Stomach (tissue), 9 donors: ENCODE measurements around the gene KRT80. TPM values are rescaled to one million over a fixed set of nuclear protein-coding genes. Genes with fewer than 3 reads are reported as not detected.

Source experiments
- DNase-seq, 2 donors: peaks; one replicate each; pipeline versions ENCODE4 v3.0.0 to v3.0.0-alpha.2; 2013 to 2019
- H3K27ac ChIP-seq, 5 donors: fragments of 200-600 bp in 4 of 5; sonication (generic) in 4 of 5; one replicate each; pipeline ENCODE4 v1.5.1; 2013 to 2019; ENCODE audit warnings: mild to moderate bottlenecking in 1 of 5, moderate library complexity in 1 of 5
- H3K27me3 ChIP-seq, 3 donors: fragments of 200-600 bp; sonication (generic); one replicate each; pipeline ENCODE4 v1.5.1; 2017 to 2019; ENCODE audit warnings: mixed run types in 1 of 3
- H3K36me3 ChIP-seq, 4 donors: fragments of 200-600 bp; sonication (generic); 1 replicate in 3 of 4; 2 replicates in 1 of 4; pipeline ENCODE4 v1.5.1; 2016 to 2019
- H3K4me1 ChIP-seq, 4 donors: fragments of 200-600 bp; sonication (generic); one replicate each; pipeline ENCODE4 v1.5.1; 2016 to 2019
- H3K4me3 ChIP-seq, 4 donors: fragments of 200-600 bp; sonication (generic) in 3 of 4; one replicate each; pipeline ENCODE4 v1.5.1; 2016 to 2019; ENCODE audit warnings: mild to moderate bottlenecking in 1 of 4
- H3K9me3 ChIP-seq, 4 donors: fragments of 200-600 bp; sonication (generic); one replicate each; pipeline ENCODE4 v1.5.1; 2016 to 2019
- EP300 ChIP-seq: sonication (generic); formaldehyde crosslinking; IDR thresholded peaks from one replicate; pipeline ENCODE4 v1.6.1; 2017; ENCODE audit warnings: antibody characterized with exemption
- POLR2A ChIP-seq, 4 donors: fragments of 450-650 bp; IDR thresholded peaks; one replicate each; pipeline ENCODE4 v1.6.1; 2016; ENCODE audit warnings: antibody characterized with exemption in 4 of 4, control low read depth in 2 of 4, mild to moderate bottlenecking in 1 of 4, moderate library complexity in 1 of 4
- POLR2AphosphoS5 ChIP-seq, 3 donors: sonication (generic); formaldehyde crosslinking; IDR thresholded peaks; one replicate each; pipeline ENCODE4 v1.6.1; 2016; ENCODE audit warnings: antibody characterized with exemption in 3 of 3
- WGBS, 5 donors: extraction: QIAGEN DNeasy Blood & Tissue Kit in 3 of 5; methylation state at CpG; one replicate each; pipeline versions ENCODE4 v1.1.5 to v1.1.7; 2013 to 2018; 5-methylcytosine and 5-hydroxymethylcytosine counted together
- intact Hi-C: fragments of 100-400 bp; cut with DNase I; formaldehyde crosslinking; loops from one replicate; pipeline ENCODE4 v1.15.1; 2023; ENCODE audit warnings: low total_unique reads
- polyA plus RNA-seq, 3 donors: library from polyadenylated mRNA; stranded (reverse); fragments of 200-250 nt; gene quantifications; one replicate each; pipeline ENCODE4 v1.2.3, GENCODE V29; 2013
- total RNA-seq, 5 donors: library from RNA; depleted of rRNA; stranded (reverse); fragments of >200 nt; gene quantifications; one replicate each; pipeline versions ENCODE4 v1.1.0 to v1.2.3, GENCODE V29; 2014 to 2016
- TF ChIP-seq, protein P1 (sequence below), 7 experiments: fragments of 450-650 bp in 4 of 7; fragments of 200-600 bp in 3 of 7; sonication (generic) in 3 of 7; IDR thresholded peaks; one replicate each; pipeline ENCODE4 v1.5.1; 2016 to 2019; ENCODE audit warnings: antibody characterized with exemption in 7 of 7, control low read depth in 2 of 7, mild to moderate bottlenecking in 1 of 7
- donor health status: healthy with polysubstance abuse.
- donor health status: Bipolar disorder and iron deficiency.
- donor health status: healthy.

The KRT80 gene
- total and polyA plus RNA-seq, 8 donors, result 0.29 to 3.7 (median 0.45) TPM; not detected in 3

DNA sequence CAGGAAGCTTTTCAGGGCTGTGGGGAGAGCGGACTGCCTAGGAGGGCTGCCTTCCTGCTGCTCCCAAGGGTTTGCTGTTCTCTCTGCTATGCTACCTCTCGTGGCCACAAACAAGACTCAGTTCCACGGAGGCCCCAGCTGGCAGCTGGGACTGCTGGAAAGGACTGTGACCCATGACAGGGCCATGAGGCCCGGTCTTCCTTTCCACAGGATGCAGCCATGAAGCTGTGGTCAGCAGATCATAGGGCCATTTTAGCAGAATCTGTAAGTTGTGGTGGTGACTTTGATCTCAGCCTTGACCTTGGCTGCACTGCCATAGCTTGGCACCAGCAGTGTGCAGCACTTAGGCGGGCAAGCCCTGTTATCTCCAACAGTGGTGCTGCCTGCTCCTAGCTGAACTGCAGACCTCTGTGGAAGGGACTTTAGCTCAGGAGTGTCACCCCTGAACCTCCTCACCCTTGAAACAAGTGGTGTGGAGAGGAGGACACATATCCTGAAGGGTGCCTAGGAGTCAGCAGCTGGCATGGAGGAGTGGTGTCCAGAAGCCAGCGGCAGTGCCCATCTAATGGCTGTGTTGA lies 12.3 kb downstream of the KRT80 start:
- no peaks in the 10 kb centered on the region for H3K9me3 ChIP-seq
- H3K36me3 ChIP-seq, result no peaks in the 10 kb centered on the region
- intact Hi-C loops, result no loop called here
- WGBS, 5 donors, result 78 to 85% (median 83%) methylated on average over 4 to 6 of the region's 6 CpGs
- no peak overlapping the region for H3K4me3 ChIP-seq
- no peak for DNase-seq
- H3K27me3 ChIP-seq, result no peaks in the 10 kb centered on the region
- H3K27ac ChIP-seq, result peak overlapping the region in 1 of 5 donors; percentile 80
- TF ChIP-seq POLR2AphosphoS5 (IDR thresholded peaks at IDR 0.05), result no peak
- TF ChIP-seq, protein P1, sequence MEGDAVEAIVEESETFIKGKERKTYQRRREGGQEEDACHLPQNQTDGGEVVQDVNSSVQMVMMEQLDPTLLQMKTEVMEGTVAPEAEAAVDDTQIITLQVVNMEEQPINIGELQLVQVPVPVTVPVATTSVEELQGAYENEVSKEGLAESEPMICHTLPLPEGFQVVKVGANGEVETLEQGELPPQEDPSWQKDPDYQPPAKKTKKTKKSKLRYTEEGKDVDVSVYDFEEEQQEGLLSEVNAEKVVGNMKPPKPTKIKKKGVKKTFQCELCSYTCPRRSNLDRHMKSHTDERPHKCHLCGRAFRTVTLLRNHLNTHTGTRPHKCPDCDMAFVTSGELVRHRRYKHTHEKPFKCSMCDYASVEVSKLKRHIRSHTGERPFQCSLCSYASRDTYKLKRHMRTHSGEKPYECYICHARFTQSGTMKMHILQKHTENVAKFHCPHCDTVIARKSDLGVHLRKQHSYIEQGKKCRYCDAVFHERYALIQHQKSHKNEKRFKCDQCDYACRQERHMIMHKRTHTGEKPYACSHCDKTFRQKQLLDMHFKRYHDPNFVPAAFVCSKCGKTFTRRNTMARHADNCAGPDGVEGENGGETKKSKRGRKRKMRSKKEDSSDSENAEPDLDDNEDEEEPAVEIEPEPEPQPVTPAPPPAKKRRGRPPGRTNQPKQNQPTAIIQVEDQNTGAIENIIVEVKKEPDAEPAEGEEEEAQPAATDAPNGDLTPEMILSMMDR (IDR thresholded peaks at IDR 0.05), result no peak
- TF ChIP-seq EP300, result no peak
- no peak for TF ChIP-seq POLR2A (IDR thresholded peaks at IDR 0.05)
- H3K4me1 ChIP-seq, result peaks cover 5 to 43% (median 12%) of the 10 kb centered on the region in 4 donors

GRCh38 chr12:52178984-52179383 lies 12.8 kb downstream of the KRT80 start:
- no peak for DNase-seq
- intact Hi-C loops, result no loop called here
- Histone ChIP-seq H3K36me3 (no peaks in the 10 kb centered on the region), H3K4me1 (peaks cover 5 to 43% (median 11%) of the 10 kb centered on the region in 4 donors), H3K9me3 (no peaks in the 10 kb centered on the region), H3K27ac (peak overlapping the region in 1 of 5 donors; percentile 80), H3K27me3 (no peaks in the 10 kb centered on the region), H3K4me3 (no peak overlapping the region)
- WGBS, 5 donors, result 58 to 82% (median 67%) methylated on average over 2 of the region's 2 CpGs
- TF ChIP-seq POLR2A (IDR thresholded peaks at IDR 0.05) (no peak), EP300 (no peak), POLR2AphosphoS5 (IDR thresholded peaks at IDR 0.05) (no peak)
- TF ChIP-seq, protein P1 (IDR thresholded peaks at IDR 0.05), result no peak

DNA sequence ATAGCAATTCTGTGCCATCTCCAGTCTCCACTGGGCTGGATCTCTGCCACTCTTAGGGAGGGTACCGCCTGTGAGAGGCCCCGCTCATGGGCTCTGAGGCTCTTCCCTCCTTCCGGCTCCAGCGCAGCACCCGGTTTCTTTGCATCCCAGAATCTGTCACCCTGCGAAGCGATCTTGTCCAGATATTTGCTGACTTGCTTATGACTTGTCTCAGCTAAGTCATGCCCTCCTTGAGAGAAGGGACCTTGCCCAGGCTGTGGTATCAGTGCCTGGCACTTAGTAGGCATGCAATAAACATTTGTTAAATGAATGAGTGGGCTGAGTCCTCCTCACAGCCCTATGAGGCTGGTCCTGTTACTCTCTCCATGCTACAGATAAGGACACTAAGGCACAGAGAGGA lies 13.4 kb downstream of the KRT80 start:
- DNase-seq, result no peak
- 80 to 91% (median 88%) methylated on average over 7 of the region's 7 CpGs for WGBS, 5 donors
- TF ChIP-seq POLR2A (IDR thresholded peaks at IDR 0.05), result no peak
- TF ChIP-seq EP300, result no peak
- no peak for TF ChIP-seq POLR2AphosphoS5 (IDR thresholded peaks at IDR 0.05)
- peak overlapping the region in 3 of 5 donors; percentile 41 to 80 (median 46) for H3K27ac ChIP-seq
- H3K4me3 ChIP-seq, result no peak overlapping the region
- H3K9me3 ChIP-seq, result no peaks in the 10 kb centered on the region
- H3K27me3 ChIP-seq, result no peaks in the 10 kb centered on the region
- H3K36me3 ChIP-seq, result no peaks in the 10 kb centered on the region
- intact Hi-C loops, result no loop called here
- H3K4me1 ChIP-seq, result peaks cover 4 to 42% (median 10%) of the 10 kb centered on the region in 4 donors

- TF ChIP-seq POLR2AphosphoS5 (IDR thresholded peaks at IDR 0.05) (no peak), EP300 (no peak), POLR2A (IDR thresholded peaks at IDR 0.05) (no peak)
- TF ChIP-seq, protein P1 (IDR thresholded peaks at IDR 0.05), result no peak
- Histone ChIP-seq H3K27me3 (no peaks in the 10 kb centered on the region), H3K9me3 (no peaks in the 10 kb centered on the region), H3K36me3 (no peaks in the 10 kb centered on the region), H3K4me1 (peaks cover 0 to 34% (median 8%) of the 10 kb centered on the region in 4 donors), H3K4me3 (no peak overlapping the region), H3K27ac (peak overlapping the region in 3 of 5 donors; percentile 40 to 80 (median 61))
- intact Hi-C loops, result no loop called here
- 64 to 74% (median 71%) methylated on average over 17 to 20 of the region's 20 CpGs for WGBS, 5 donors
- peak in 1 of 2 donors; percentile 70 for DNase-seq
These were observed 16.2 kb downstream of the KRT80 start for GRCh38 chr12:52175371-52176350.
